HCT116 (cell line): ENCODE data around the gene BTBD9. TPM values are rescaled to one million over a fixed set of nuclear protein-coding genes. Genes with fewer than 3 reads are reported as not detected.

ENCODE experiments used
- ATAC-seq: fragments of 200-7000 bp; cut with Tn5 transposase; 2 replicates; pipeline ENCODE4 v1.9.1; 2020; ENCODE audit warnings: mild to moderate bottlenecking, moderate library complexity
- BruUV-seq: library from RNA; stranded (reverse); fragments of 400-500 nt; replicated peaks from 2 replicates; lab custom pipeline; 2021; lab: Mats Ljungman, UMichigan
- CTCF ChIA-PET: fragments of 300-600 bp; sonication (Branson Sonifier 250); formaldehyde crosslinking; loops from one replicate; lab custom pipeline; 2021; ENCODE audit warnings: antibody characterized with exemption; lab: Charles Lee
- POLR2A ChIA-PET: fragments of 300-600, 350-600 bp; sonication (Branson Sonifier 250); formaldehyde crosslinking; loops from one replicate; lab custom pipeline; 2021; ENCODE audit warnings: antibody characterized with exemption; lab: Charles Lee
- RAD21 ChIA-PET, 2 experiments: fragments of 300-600 bp; sonication (Branson Sonifier 250); formaldehyde crosslinking; loops; one replicate each; lab custom pipeline; 2023; ENCODE audit warnings: low total read pairs in 2 of 2; ENCODE audit not compliant: uncharacterized antibody in 2 of 2, unreplicated experiment in 2 of 2, low non-redundant PET in 1 of 2; lab: Charles Lee
- DNase-seq: peaks from one replicate; pipeline ENCODE4 v3.0.0-alpha.2; 2010; ENCODE audit warnings: low read depth, low spot score
- H2AFZ ChIP-seq: fragments of 200-600 bp; shearing (Covaris generic), sonication (generic); 2 replicates; pipeline ENCODE4 v1.6.1; 2017; ENCODE audit warnings: low read depth, mixed run types, mixed read lengths, antibody characterized with exemption, low read length; ENCODE audit not compliant: poor library complexity, severe bottlenecking
- H3K27ac ChIP-seq: 2 replicates; pipeline ENCODE4 v1.5.1; 2012; ENCODE audit warnings: low read depth, low read length
- H3K27me3 ChIP-seq: fragments of 200-600 bp; sonication (generic); 2 replicates; pipeline ENCODE4 v1.6.1; 2016; ENCODE audit warnings: mixed run types, low read length, mixed read lengths; ENCODE audit not compliant: insufficient read depth
- H3K36me3 ChIP-seq, 2 experiments: fragments of 200-500 bp in 1 of 2; fragments of 200-600 bp in 1 of 2; sonication (Bioruptor generic) in 1 of 2; sonication (generic) in 1 of 2; 2 replicates each; pipeline versions ENCODE4 v1.5.1 to v1.6.1; 2014 to 2016; ENCODE audit warnings: low read length in 2 of 2, inconsistent platforms in 1 of 2, mixed read lengths in 1 of 2, mixed run types in 1 of 2; ENCODE audit not compliant: insufficient read depth in 2 of 2, control insufficient read depth in 1 of 2
- H3K4me1 ChIP-seq, 2 experiments: fragments of 200-600 bp in 1 of 2; sonication (generic) in 1 of 2; 2 replicates each; pipeline versions ENCODE4 v1.5.1 to v1.6.1; 2012 to 2017; ENCODE audit warnings: low read length in 2 of 2, inconsistent platforms in 1 of 2, mild to moderate bottlenecking in 1 of 2, mixed read lengths in 1 of 2, mixed run types in 1 of 2, moderate library complexity in 1 of 2; ENCODE audit not compliant: insufficient read depth in 2 of 2, control insufficient read depth in 1 of 2
- H3K4me2 ChIP-seq: fragments of 200-600 bp; sonication (generic); 2 replicates; pipeline ENCODE4 v1.6.1; 2017; ENCODE audit warnings: mixed run types, low read length, mixed read lengths
- H3K4me3 ChIP-seq, 2 experiments: fragments of 200-600 bp in 1 of 2; sonication (generic) in 1 of 2; replicated peaks in 1 of 2; 2 replicates each; pipeline ENCODE4 v1.5.1; 2011 to 2016; ENCODE audit warnings: low read length in 2 of 2, control low read depth in 1 of 2, low read depth in 1 of 2, mild to moderate bottlenecking in 1 of 2, mixed read lengths in 1 of 2, mixed run types in 1 of 2
- H3K79me2 ChIP-seq: fragments of 200-600 bp; sonication (generic); 2 replicates; pipeline ENCODE4 v1.6.1; 2017; ENCODE audit warnings: mild to moderate bottlenecking, mixed run types, low read length, moderate library complexity, mixed read lengths; ENCODE audit not compliant: insufficient read depth
- H3K9ac ChIP-seq: fragments of 200-600 bp; sonication (generic); 2 replicates; pipeline ENCODE4 v1.6.1; 2016; ENCODE audit warnings: low read length, mixed read lengths
- H3K9me2 ChIP-seq: fragments of 200-600 bp; sonication (generic), shearing (Covaris generic); 2 replicates; pipeline ENCODE4 v1.6.1; 2017; ENCODE audit warnings: mixed run types, mild to moderate bottlenecking, moderate library complexity; ENCODE audit not compliant: insufficient read depth
- H3K9me3 ChIP-seq, 2 experiments: fragments of 200-500 bp in 1 of 2; fragments of 200-600 bp in 1 of 2; sonication (Bioruptor generic) in 1 of 2; sonication (generic) in 1 of 2; 2 replicates each; pipeline ENCODE4 v1.6.1; 2014 to 2017; ENCODE audit warnings: low read length in 2 of 2, mixed read lengths in 2 of 2, inconsistent platforms in 1 of 2, low read depth in 1 of 2, mild to moderate bottlenecking in 1 of 2, mixed run types in 1 of 2, moderate library complexity in 1 of 2; ENCODE audit not compliant: control insufficient read depth in 1 of 2, insufficient read depth in 1 of 2
- H4K20me1 ChIP-seq: fragments of 200-600 bp; sonication (generic), shearing (Covaris generic); 2 replicates; pipeline ENCODE4 v1.6.1; 2017; ENCODE audit warnings: mixed run types, mild to moderate bottlenecking, moderate library complexity; ENCODE audit not compliant: insufficient read depth
- CBX3 ChIP-seq: IDR thresholded peaks from 2 replicates; pipeline ENCODE4 v1.6.1; 2012; ENCODE audit warnings: low read depth
- CTCF ChIP-seq, 3 experiments: fragments of 200-600 bp in 1 of 3; sonication (generic) in 1 of 3; IDR thresholded peaks in 2 of 3; conservative IDR thresholded peaks in 1 of 3; 2 replicates each; pipeline ENCODE4 v1.5.1; 2012 to 2017; ENCODE audit warnings: low read depth in 2 of 3, low read length in 2 of 3, antibody characterized with exemption in 1 of 3, borderline replicate concordance in 1 of 3, control low read depth in 1 of 3, mild to moderate bottlenecking in 1 of 3, mixed read lengths in 1 of 3, mixed run types in 1 of 3, moderate library complexity in 1 of 3; ENCODE audit not compliant: insufficient read depth in 1 of 3
- EGR1 ChIP-seq: IDR thresholded peaks from 2 replicates; pipeline ENCODE4 v1.6.1; 2012; ENCODE audit warnings: low read depth
- ELF1 ChIP-seq: IDR thresholded peaks from 2 replicates; pipeline ENCODE4 v1.6.1; 2012; ENCODE audit warnings: low read depth, borderline replicate concordance
- EZH2phosphoT487 ChIP-seq: fragments of 200-600 bp; IDR thresholded peaks from 2 replicates; pipeline ENCODE4 v1.6.1; 2018; ENCODE audit warnings: antibody characterized with exemption, borderline replicate concordance
- FOSL1 ChIP-seq: IDR thresholded peaks from 2 replicates; pipeline ENCODE4 v1.6.1; 2012; ENCODE audit warnings: low read depth
- POLR2A ChIP-seq: IDR thresholded peaks from 2 replicates; pipeline ENCODE4 v1.7.0; 2011; ENCODE audit warnings: borderline replicate concordance; ENCODE audit not compliant: insufficient read depth, insufficient read length; ENCODE audit errors: extremely low read depth
- POLR2AphosphoS5 ChIP-seq: IDR thresholded peaks from 2 replicates; pipeline ENCODE4 v1.6.1; 2011; ENCODE audit warnings: mild to moderate bottlenecking, low read depth, low read length, moderate library complexity
- REST ChIP-seq: IDR thresholded peaks from 2 replicates; pipeline ENCODE4 v1.6.1; 2012; ENCODE audit warnings: low read depth
- SIN3A ChIP-seq: IDR thresholded peaks from 2 replicates; pipeline ENCODE4 v1.6.1; 2012; ENCODE audit warnings: low read depth
- SP1 ChIP-seq: IDR thresholded peaks from 2 replicates; pipeline ENCODE4 v1.6.1; 2012; ENCODE audit warnings: low read depth
- SRF ChIP-seq: IDR thresholded peaks from 2 replicates; pipeline ENCODE4 v1.6.1; 2012; ENCODE audit warnings: low read depth
- TCF7L2 ChIP-seq: IDR thresholded peaks from 2 replicates; pipeline ENCODE4 v1.7.0; 2011; ENCODE audit warnings: borderline replicate concordance, inconsistent platforms; ENCODE audit not compliant: insufficient read depth, insufficient read length; ENCODE audit errors: extremely low read depth
- YY1 ChIP-seq: IDR thresholded peaks from 2 replicates; pipeline ENCODE4 v1.6.1; 2011; ENCODE audit warnings: low read length, low read depth, moderate library complexity, mild to moderate bottlenecking; ENCODE audit not compliant: insufficient replicate concordance; ENCODE audit errors: extremely low read depth
- ZFX ChIP-seq: fragments of 450-650 bp; IDR thresholded peaks from 2 replicates; pipeline ENCODE4 v1.6.1; 2017
- ZNF274 ChIP-seq: fragments of 200-500 bp; sonication (Bioruptor generic); IDR thresholded peaks from 2 replicates; pipeline ENCODE4 v1.6.1; 2014; ENCODE audit warnings: mild to moderate bottlenecking, low read depth, low read length, inconsistent platforms
- intact Hi-C: fragments of 100-400 bp; cut with micrococcal nuclease; formaldehyde crosslinking; loops from 2 replicates; pipeline ENCODE4 v1.10.0; 2022
- total RNA-seq: library from RNA; stranded (reverse); gene quantifications from one replicate; pipeline ENCODE4 v1.2.1, GENCODE V29; 2021; ENCODE audit not compliant: unreplicated experiment
- TF ChIP-seq, protein P1 (sequence below): IDR thresholded peaks from 2 replicates; pipeline ENCODE4 v1.6.1; 2012

BTBD9 gene
- total RNA-seq, 1 experiment from 2014 or later = 10.9 TPM

GRCh38 chr6:38131527-38131965 is 508.2 kb downstream of the BTBD9 start:
- Histone ChIP-seq H4K20me1 (no peaks in the 10 kb centered on the region), H3K79me2 (0 out of 2 replicates have a peak, but pooled peaks cover 3% of the 10 kb centered on the region), H3K9ac (no peak overlapping the region), H2AFZ (no peak overlapping the region), H3K36me3 (no peaks in the 10 kb centered on the region), H3K4me1 (peaks cover 0 to 6% of the 10 kb centered on the region in 2 experiments; a peak in 1 of 4 replicates), H3K9me2 (no peaks in the 10 kb centered on the region), H3K27me3 (no peaks in the 10 kb centered on the region), H3K4me2 (no peak overlapping the region), H3K27ac (no peak overlapping the region), H3K4me3 (no peak overlapping the region), H3K9me3 (no peaks in the 10 kb centered on the region)
- ATAC-seq (no peak), DNase-seq (no peak)
- intact Hi-C loops = no loop called here
- ChIA-PET CTCF (no interaction called here), RAD21 (no interaction called here), POLR2A (no interaction called here)
- BruUV-seq = no TSS peak
- TF ChIP-seq TCF7L2 (no peak), EGR1 (no peak), CBX3 (no peak), YY1 (no peak), ELF1 (no peak), ZFX (no peak), FOSL1 (no peak), SIN3A (no peak), SRF (no peak), CTCF (IDR thresholded peaks at IDR 0.05 in 2 of 3, conservative IDR thresholded peaks at IDR 0.05 in 1 of 3; ENCODE audit: borderline replicate concordance in 1 of 3, insufficient read depth in 1 of 3, low read depth in 2 of 3, low read length in 2 of 3) (no peak), ZNF274 (no peak), SP1 (no peak), REST (no peak), EZH2phosphoT487 (no peak), POLR2AphosphoS5 (no peak), POLR2A (no peak)
- TF ChIP-seq, protein P1, sequence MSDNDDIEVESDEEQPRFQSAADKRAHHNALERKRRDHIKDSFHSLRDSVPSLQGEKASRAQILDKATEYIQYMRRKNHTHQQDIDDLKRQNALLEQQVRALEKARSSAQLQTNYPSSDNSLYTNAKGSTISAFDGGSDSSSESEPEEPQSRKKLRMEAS = no peak
